HepG2 (cell line): ENCODE results near the gene LRRC4C. TPM values are rescaled to one million over a fixed set of nuclear protein-coding genes. Genes with fewer than 3 reads are reported as not detected.

ENCODE experiments used
- ATAC-seq: fragments of 200-7000 bp; cut with Tn5 transposase; 3 replicates; pipeline ENCODE4 v1.9.1; 2020; ENCODE audit warnings: mild to moderate bottlenecking, moderate library complexity
- BruUV-seq: library from RNA; stranded (reverse); fragments of 400-500 nt; replicated peaks from 2 replicates; lab custom pipeline; 2021; lab: Mats Ljungman, UMichigan
- CTCF ChIA-PET: fragments of 300-600 bp; formaldehyde crosslinking; extraction: SDS; loops from one replicate; lab custom pipeline; 2021; ENCODE audit warnings: low total read pairs, inconsistent platforms, low intra/inter-chr PET ratio; lab: Yijun Ruan, JAX
- POLR2A ChIA-PET: fragments of 350-600 bp; sonication (Branson Sonifier 250); formaldehyde crosslinking; loops from one replicate; lab custom pipeline; 2020; ENCODE audit warnings: antibody characterized with exemption, inconsistent platforms; lab: Yijun Ruan, JAX
- DNase-seq: peaks from one replicate; pipeline ENCODE4 v3.0.0-alpha.2; 2015; ENCODE audit warnings: low spot score
- FAIRE-seq: peaks from 3 replicates; lab custom pipeline; 2011; peaks lifted over from hg19 to GRCh38; lab: Jason Lieb, UNC
- H2AFZ ChIP-seq: one replicate; pipeline ENCODE4 v1.6.1; 2011; ENCODE audit warnings: low read length, inconsistent platforms
- H3K27ac ChIP-seq: fragments of 300-600 bp; 3 replicates; pipeline ENCODE4 v1.8.0; 2011; ENCODE audit warnings: mixed run types, mild to moderate bottlenecking, mixed read lengths, low read length, inconsistent platforms; ENCODE audit not compliant: insufficient read depth; ENCODE audit errors: extremely low read length
- H3K27me3 ChIP-seq, 2 experiments: fragments of 200-600 bp in 1 of 2; 2 replicates in 1 of 2; 3 replicates in 1 of 2; pipeline versions ENCODE4 v1.6.0 to v1.8.0; 2011; ENCODE audit warnings: low read length in 2 of 2, mild to moderate bottlenecking in 2 of 2, moderate library complexity in 2 of 2, inconsistent platforms in 1 of 2; ENCODE audit not compliant: insufficient read depth in 2 of 2, control insufficient read depth in 1 of 2
- H3K36me3 ChIP-seq, 2 experiments: fragments of 200-600 bp in 1 of 2; replicated peaks in 1 of 2; 2 replicates in 1 of 2; 3 replicates in 1 of 2; pipeline versions ENCODE4 v1.5.1 to v1.8.0; 2011; ENCODE audit warnings: low read length in 2 of 2, inconsistent platforms in 1 of 2; ENCODE audit not compliant: insufficient read depth in 2 of 2, control insufficient read depth in 1 of 2
- H3K4me1 ChIP-seq: 2 replicates; pipeline ENCODE4 v1.5.1; 2012; ENCODE audit warnings: low read length, inconsistent platforms; ENCODE audit not compliant: insufficient read depth
- H3K4me2 ChIP-seq: 2 replicates; pipeline ENCODE4 v1.6.0; 2011; ENCODE audit warnings: low read depth, low read length, inconsistent platforms
- H3K4me3 ChIP-seq, 3 experiments: fragments of 200-600 bp in 1 of 3; sonication (generic), shearing (Covaris generic) in 1 of 3; replicated peaks in 1 of 3; 2 replicates each; pipeline ENCODE4 v1.5.1; 2011 to 2016; ENCODE audit warnings: low read length in 3 of 3, inconsistent platforms in 2 of 3, low read depth in 2 of 3, mild to moderate bottlenecking in 2 of 3, control low read depth in 1 of 3, mixed read lengths in 1 of 3; ENCODE audit not compliant: insufficient read depth in 1 of 3
- H3K79me2 ChIP-seq: one replicate; pipeline ENCODE4 v1.6.1; 2011; ENCODE audit warnings: low read length, inconsistent platforms; ENCODE audit not compliant: insufficient read depth
- H3K9ac ChIP-seq: 2 replicates; pipeline ENCODE4 v1.6.0; 2011; ENCODE audit warnings: mild to moderate bottlenecking, low read depth, low read length, inconsistent platforms; ENCODE audit not compliant: insufficient read depth
- H3K9me3 ChIP-seq: 2 replicates; pipeline ENCODE4 v1.5.1; 2012; ENCODE audit warnings: mild to moderate bottlenecking, low read length
- H4K20me1 ChIP-seq: 2 replicates; pipeline ENCODE4 v1.6.0; 2011; ENCODE audit warnings: inconsistent platforms, mild to moderate bottlenecking, low read length, moderate library complexity; ENCODE audit not compliant: insufficient read depth
- CCAR2 ChIP-seq: fragments of 200-400 bp; formaldehyde crosslinking; optimal IDR thresholded peaks from 2 replicates; pipeline ENCODE3; 2018; ENCODE audit warnings: low read depth, mild to moderate bottlenecking, low read length, moderate library complexity
- DDIT3 ChIP-seq: sonication (generic); formaldehyde crosslinking; IDR thresholded peaks from 2 replicates; pipeline ENCODE4 v1.4.0; 2020; ENCODE audit warnings: mild to moderate bottlenecking, missing genetic modification reagents
- DMAP1 ChIP-seq: IDR thresholded peaks from 2 replicates; pipeline ENCODE4 v1.6.1; 2016
- ETV6 ChIP-seq: sonication (generic); formaldehyde crosslinking; conservative IDR thresholded peaks from 2 replicates; pipeline ENCODE4 v1.4.0; 2020; ENCODE audit warnings: missing genetic modification reagents
- GATAD1 ChIP-seq: IDR thresholded peaks from 2 replicates; pipeline ENCODE4 v1.6.1; 2016; ENCODE audit warnings: missing genetic modification reagents, missing compliant biosample characterization
- MAFK ChIP-seq, 2 experiments: IDR thresholded peaks in 1 of 2; conservative IDR thresholded peaks in 1 of 2; 2 replicates each; pipeline ENCODE4 v1.6.1; 2011; ENCODE audit warnings: improper control_type of control experiment in 2 of 2, low read length in 2 of 2
- NR2C2 ChIP-seq: sonication (generic); formaldehyde crosslinking; IDR thresholded peaks from 2 replicates; pipeline ENCODE4 v1.4.0; 2020; ENCODE audit warnings: missing genetic modification reagents, mild to moderate bottlenecking, moderate library complexity, borderline replicate concordance
- ZBTB10 ChIP-seq: sonication (generic); formaldehyde crosslinking; IDR thresholded peaks from 2 replicates; pipeline ENCODE4 v1.4.0; 2020; ENCODE audit warnings: missing genetic modification reagents, borderline replicate concordance
- ZMYM4 ChIP-seq: sonication (generic); formaldehyde crosslinking; IDR thresholded peaks from 2 replicates; pipeline ENCODE4 v1.8.1; 2023; ENCODE audit warnings: mild to moderate bottlenecking, missing genetic modification reagents
- ZNF326 ChIP-seq: sonication (generic); formaldehyde crosslinking; IDR thresholded peaks from 2 replicates; pipeline ENCODE4 v1.4.0; 2020; ENCODE audit warnings: missing genetic modification reagents, borderline replicate concordance
- WGBS: methylation state at CpG from one replicate; pipeline ENCODE4 v1.1.6; 2017; ENCODE audit warnings: low lambda C conversion rate; 5-methylcytosine and 5-hydroxymethylcytosine counted together
- in situ Hi-C: cut with HindIII; loops from 2 replicates; pipeline ENCODE4 v1.10.0; 2017; ENCODE audit warnings: low pct_unique_long_range_greater_than_20kb; ENCODE audit not compliant: extremely low pct_ligation_motif_present
- intact Hi-C: fragments of 100-400 bp; cut with micrococcal nuclease; formaldehyde crosslinking; loops from one replicate; pipeline ENCODE4 v1.10.0; 2022; ENCODE audit not compliant: unreplicated experiment
- polyA plus RNA-seq, 8 experiments: library from polyadenylated mRNA; depleted of rRNA in 3 of 8; stranded (reverse) in 7 of 8; unstranded in 1 of 8; fragments of >200 nt; fragmentation: Illumina TruSeq in 4 of 8; extraction: Trizol in 4 of 8; gene quantifications; 2 replicates each; pipeline versions ENCODE4 v1.2.1 to v1.2.3, GENCODE V29; 2011 to 2016; ENCODE audit warnings: low read depth in 4 of 8, missing spikeins in 1 of 8, mixed read lengths in 1 of 8; ENCODE audit not compliant: insufficient read depth in 1 of 8
- total RNA-seq, 5 experiments: library from RNA; depleted of rRNA; stranded (reverse); fragments of >200 nt; fragmentation: Illumina TruSeq; extraction: Trizol; gene quantifications; 2 replicates each; pipeline ENCODE4 v1.2.3, GENCODE V29; 2016; ENCODE audit warnings: low read depth in 1 of 5

Gene LRRC4C
- total and polyA plus RNA-seq, 2 of the 13 experiments (the other 11 are each of a cell fraction or from before 2014, with no cell fraction given): not detected

DNA sequence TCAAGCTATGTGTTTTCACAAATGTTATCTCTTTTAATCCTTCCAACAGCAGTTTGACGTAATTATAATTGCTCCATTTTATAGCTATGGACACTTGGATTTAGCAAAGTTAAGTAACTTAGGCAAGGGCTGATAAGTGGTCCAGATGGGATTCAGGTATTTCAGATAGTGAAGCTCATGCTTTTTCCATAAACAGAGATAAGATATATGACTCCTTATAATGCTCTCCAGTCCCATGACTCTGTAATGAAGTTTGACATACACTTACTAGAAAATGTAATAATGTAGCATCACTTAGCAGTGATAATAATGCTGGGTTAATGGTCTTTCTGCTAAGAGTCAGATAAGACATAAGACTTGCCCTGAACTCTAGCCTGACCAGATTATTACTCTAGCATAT, 892.1 kb downstream of the LRRC4C start:
- peaks cover 46% of the 10 kb centered on the region for H3K9me3 ChIP-seq
- no peak overlapping the region for H3K4me2 ChIP-seq
- no peaks in the 10 kb centered on the region for H3K27me3 ChIP-seq
- H3K79me2 ChIP-seq: no peaks in the 10 kb centered on the region
- no peaks in the 10 kb centered on the region for H3K4me1 ChIP-seq
- no peak for FAIRE-seq
- no TSS peak for BruUV-seq
- no peaks in the 10 kb centered on the region for H3K36me3 ChIP-seq
- ATAC-seq: no peak
- no peak overlapping the region for H3K9ac ChIP-seq
- ChIA-PET POLR2A (no interaction called here), CTCF (no interaction called here)
- no peaks in the 10 kb centered on the region for H4K20me1 ChIP-seq
- in situ Hi-C loops: no loop called here
- no peak overlapping the region for H3K27ac ChIP-seq
- intact Hi-C loops: no loop called here
- H2AFZ ChIP-seq: no peak overlapping the region
- TF ChIP-seq ZMYM4 (CRISPR knock-in tag): no peak
- TF ChIP-seq GATAD1 (CRISPR knock-in tag): no peak
- no peak for TF ChIP-seq NR2C2
- no peak for TF ChIP-seq DDIT3 (CRISPR knock-in tag)
- TF ChIP-seq CCAR2: no peak
- no peak for TF ChIP-seq DMAP1 (CRISPR knock-in tag)
- WGBS: 4% methylated on average over 1 of the region's 1 CpG
- H3K4me3 ChIP-seq: no peak overlapping the region
- DNase-seq: no peak

GRCh38 chr11:40544162-40544561, 915.3 kb downstream of the LRRC4C start:
- in situ Hi-C loops: no loop called here
- TF ChIP-seq ZNF326 (CRISPR knock-in tag): no peak
- TF ChIP-seq MAFK (conservative IDR thresholded peaks at IDR 0.05 in 1 of 2, IDR thresholded peaks at IDR 0.05 in 1 of 2; ENCODE audit: low read length in 2 of 2): 0 out of 4 replicates have a peak, but pooled peaks of 1 of the 2 experiments have one; percentile 8
- no peak for TF ChIP-seq ETV6 (CRISPR knock-in tag)
- TF ChIP-seq ZBTB10 (CRISPR knock-in tag): no peak
- 0% methylated on average over 3 of the region's 3 CpGs for WGBS

More at GRCh38 chr11:40544162-40544561, 915.3 kb downstream of the LRRC4C start:
- no TSS peak for BruUV-seq
- no peaks in the 10 kb centered on the region for H3K27me3 ChIP-seq
- no peaks in the 10 kb centered on the region for H3K36me3 ChIP-seq
- no peak for FAIRE-seq
- H3K27ac ChIP-seq: no peak overlapping the region
- peaks cover 53% of the 10 kb centered on the region for H3K9me3 ChIP-seq
- ATAC-seq: no peak
- H3K79me2 ChIP-seq: no peaks in the 10 kb centered on the region
- H3K4me2 ChIP-seq: no peak overlapping the region
- no peak for DNase-seq
- intact Hi-C loops: no loop called here
- no peaks in the 10 kb centered on the region for H3K4me1 ChIP-seq
- no peak overlapping the region for H3K9ac ChIP-seq
- CTCF ChIA-PET: no interaction called here
- no peak overlapping the region for H2AFZ ChIP-seq
- H4K20me1 ChIP-seq: no peaks in the 10 kb centered on the region
- H3K4me3 ChIP-seq: no peak overlapping the region
- POLR2A ChIA-PET: no interaction called here
